Spleen (tissue), 7 donors: Measurements from ENCODE around the gene COL16A1.

Experiments
- POLR2AphosphoS5 ChIP-seq, 3 donors: sonication (generic); formaldehyde crosslinking; IDR thresholded peaks; one replicate each; pipeline ENCODE4 v1.5.1; 2017; ENCODE audit warnings: antibody characterized with exemption in 3 of 3
- TF ChIP-seq, protein P1 (sequence below), 11 experiments: fragments of 200-600 bp in 7 of 11; fragments of 450-650 bp in 4 of 11; sonication (generic) in 4 of 11; IDR thresholded peaks in 8 of 11; conservative IDR thresholded peaks in 3 of 11; 1 replicate in 7 of 11; 2 replicates in 4 of 11; pipeline versions ENCODE4 v1.4.0 to v1.8.0; 2016 to 2021; ENCODE audit warnings: antibody characterized with exemption in 11 of 11, inconsistent platforms in 4 of 11, mild to moderate bottlenecking in 1 of 11
- donor health status: DM: no; HTN: no; CAD: no; lungs with moderate emphysema.
- donor health status: DM: no; HTN: no; CAD: no.
- donor health status: DM: no; HTN: no; CAD: no.

GRCh38 chr1:31648641-31649357 is 55.0 kb downstream of the COL16A1 start:
- TF ChIP-seq, protein P1, sequence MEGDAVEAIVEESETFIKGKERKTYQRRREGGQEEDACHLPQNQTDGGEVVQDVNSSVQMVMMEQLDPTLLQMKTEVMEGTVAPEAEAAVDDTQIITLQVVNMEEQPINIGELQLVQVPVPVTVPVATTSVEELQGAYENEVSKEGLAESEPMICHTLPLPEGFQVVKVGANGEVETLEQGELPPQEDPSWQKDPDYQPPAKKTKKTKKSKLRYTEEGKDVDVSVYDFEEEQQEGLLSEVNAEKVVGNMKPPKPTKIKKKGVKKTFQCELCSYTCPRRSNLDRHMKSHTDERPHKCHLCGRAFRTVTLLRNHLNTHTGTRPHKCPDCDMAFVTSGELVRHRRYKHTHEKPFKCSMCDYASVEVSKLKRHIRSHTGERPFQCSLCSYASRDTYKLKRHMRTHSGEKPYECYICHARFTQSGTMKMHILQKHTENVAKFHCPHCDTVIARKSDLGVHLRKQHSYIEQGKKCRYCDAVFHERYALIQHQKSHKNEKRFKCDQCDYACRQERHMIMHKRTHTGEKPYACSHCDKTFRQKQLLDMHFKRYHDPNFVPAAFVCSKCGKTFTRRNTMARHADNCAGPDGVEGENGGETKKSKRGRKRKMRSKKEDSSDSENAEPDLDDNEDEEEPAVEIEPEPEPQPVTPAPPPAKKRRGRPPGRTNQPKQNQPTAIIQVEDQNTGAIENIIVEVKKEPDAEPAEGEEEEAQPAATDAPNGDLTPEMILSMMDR (IDR thresholded peaks at IDR 0.05 in 8 of 11, conservative IDR thresholded peaks at IDR 0.05 in 3 of 11), result no peak
- no peak for TF ChIP-seq POLR2AphosphoS5 (IDR thresholded peaks at IDR 0.05)
